Activated T-cell treated with anti-CD3 and anti-CD28 coated beads for 4 hours (primary cell): ENCODE results near the gene TDP1.

Source experiments
- DNase-seq: peaks from one replicate; pipeline ENCODE4 v3.0.0-alpha.2; 2020

Gene TDP1

DNA sequence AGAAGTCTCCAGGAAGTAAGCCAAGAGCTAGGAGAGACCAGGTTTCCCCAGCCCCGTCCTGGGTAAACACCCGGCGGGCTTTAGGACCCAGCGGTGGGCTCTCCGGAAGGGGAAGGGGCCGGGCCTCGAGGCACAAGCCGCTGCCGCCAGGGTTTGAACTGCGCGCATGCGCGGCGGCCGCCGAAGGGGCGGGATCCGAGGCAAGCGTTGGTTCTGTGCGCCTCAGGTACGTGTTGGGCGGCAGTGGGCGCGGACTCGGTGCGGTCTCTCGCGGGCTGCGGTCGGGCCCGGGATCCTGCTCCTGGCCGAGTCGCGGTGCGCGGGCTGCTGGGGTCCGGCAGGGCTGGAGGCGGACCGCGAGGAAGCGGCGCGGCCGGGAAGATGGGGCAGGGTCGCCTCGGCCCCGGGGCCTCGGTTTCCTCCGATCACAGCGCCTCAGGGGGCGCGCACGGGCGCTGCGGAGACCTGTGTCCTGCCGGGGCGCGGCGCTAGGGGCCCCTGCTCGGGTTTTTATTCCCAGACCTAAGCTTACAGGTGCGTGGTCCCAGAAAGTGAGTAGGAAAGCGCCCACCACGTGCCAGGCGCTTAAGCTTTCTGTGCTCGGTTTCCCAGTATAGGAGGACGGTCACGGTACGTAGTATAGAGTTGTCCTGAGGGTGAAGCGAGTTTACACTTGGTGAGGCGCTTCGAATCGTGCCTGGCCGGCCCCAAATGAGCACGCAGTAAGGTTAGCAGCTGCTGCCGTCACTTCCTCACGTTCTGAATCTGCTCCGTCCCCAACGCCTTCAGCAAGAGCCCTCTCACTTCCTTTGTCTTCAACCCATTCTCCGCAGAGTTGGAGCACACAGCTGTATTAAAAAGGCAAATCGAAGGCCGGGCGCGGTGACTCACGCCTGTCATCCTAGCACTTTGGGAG, at the start of gene TDP1:
TDP1 (plus strand) TSS at position 183 of the 916 bp plus-strand sequence. CDS start 7,188 bp downstream, outside the sequence.
- DNase-seq = peak; percentile 94

DNA sequence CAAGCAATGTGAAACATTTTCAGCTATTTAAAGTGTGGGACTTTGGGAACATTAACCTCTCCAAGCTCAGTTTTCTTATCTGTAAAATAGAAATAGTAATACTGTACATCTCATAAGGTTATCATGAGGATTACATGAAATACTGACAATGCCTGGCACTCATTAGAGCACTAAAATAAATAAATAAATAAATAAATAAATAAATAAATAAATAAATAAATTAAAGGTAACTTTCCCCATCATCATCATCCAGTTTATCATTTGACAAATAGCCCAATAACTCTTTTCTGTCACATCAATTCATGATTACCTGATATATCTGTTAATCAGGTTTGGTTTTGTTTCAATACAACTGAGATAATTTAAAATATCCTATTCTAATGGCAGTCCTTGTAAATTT, 49.7 kb upstream of the TDP1 start:
- DNase-seq = no peak

DNA sequence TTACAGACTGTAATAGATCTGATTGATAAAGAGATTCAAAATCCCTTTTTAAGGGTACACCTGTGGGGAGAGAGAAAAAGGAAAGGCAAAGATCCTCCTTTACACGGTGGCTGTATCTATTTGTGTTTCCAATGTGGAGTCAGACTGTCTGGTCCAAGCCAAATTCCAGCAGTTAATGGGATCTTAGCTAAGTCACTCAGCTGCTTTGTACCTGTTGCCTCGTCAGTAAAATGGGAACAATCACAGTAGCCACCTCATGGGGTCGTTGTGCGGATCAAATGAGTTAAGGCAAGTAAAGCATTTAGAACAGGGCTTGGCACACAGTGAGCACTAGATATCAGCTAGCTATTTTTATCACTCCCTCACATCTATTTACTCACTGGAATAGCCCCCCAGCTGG, 48.1 kb upstream of the TDP1 start:
- DNase-seq = no peak

DNA sequence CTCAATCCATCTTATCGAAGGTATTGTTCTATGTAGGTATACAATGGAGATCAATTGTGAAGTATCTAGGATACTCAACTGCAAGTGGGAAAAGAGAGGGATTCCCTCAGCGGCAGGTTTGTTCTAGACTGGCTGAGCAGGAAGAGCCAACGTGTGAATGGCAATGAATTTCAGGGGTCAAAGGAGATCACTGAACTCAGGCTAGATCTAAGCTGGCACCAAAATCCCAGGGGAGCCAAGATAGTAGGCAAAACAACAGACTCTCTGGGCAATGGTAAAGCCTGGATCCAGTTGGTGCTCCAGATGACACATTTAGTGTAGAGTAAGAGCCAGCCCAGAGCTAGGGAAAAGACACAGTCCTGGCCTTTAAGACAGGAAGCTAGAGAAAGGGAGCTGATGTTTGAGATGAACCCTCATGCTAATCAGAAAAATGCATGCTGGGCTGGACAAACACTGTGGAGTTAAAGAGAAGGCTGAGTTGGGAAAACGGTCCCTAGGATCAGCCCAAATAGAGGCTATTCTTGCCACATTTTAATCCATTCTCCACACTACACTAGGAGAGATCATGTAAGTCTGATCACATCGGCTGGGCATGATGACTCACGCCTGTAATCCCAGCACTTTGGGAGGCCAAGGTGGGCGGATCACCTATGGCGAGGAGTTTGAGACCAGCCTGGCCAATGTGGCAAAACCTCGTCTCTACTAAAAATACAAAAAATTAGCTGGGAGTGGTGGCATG, 46.8 kb upstream of the TDP1 start:
- DNase-seq = no peak

DNA sequence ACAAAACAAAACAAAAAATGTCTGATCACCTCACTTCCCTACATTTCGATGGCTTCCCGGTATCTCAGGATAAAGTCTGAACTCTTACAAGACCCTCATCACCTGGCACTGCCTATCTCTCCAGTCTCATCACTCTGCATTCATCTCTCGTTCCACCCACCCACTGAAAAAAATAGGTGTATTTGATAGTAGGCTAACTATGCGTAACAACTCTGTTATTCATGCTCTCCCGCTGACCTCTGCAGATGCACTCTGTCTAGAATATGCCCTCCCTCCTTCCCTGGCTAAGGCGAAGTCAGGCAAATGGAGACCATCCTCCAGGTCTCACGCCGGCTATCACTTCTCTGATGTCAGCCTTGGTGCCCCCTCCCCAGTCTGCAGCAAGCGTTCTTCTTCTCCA, 46.1 kb upstream of the TDP1 start:
- no peak for DNase-seq

DNA sequence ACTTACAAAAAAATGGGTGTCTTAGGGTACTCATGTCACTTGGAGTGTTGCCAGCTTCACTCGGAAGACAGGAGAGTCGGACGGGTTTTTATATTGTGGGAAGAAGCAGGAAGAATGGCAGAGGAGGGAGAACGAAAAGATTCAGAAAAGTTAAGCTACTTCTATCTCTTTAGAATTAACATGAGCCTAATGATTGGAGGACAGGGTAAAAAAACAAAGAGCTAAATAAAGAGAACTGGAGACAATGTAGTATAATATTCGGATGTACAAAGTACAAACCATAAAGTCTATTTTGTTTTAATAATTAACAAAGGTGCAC, 45.1 kb upstream of the TDP1 start:
- DNase-seq = no peak

DNA sequence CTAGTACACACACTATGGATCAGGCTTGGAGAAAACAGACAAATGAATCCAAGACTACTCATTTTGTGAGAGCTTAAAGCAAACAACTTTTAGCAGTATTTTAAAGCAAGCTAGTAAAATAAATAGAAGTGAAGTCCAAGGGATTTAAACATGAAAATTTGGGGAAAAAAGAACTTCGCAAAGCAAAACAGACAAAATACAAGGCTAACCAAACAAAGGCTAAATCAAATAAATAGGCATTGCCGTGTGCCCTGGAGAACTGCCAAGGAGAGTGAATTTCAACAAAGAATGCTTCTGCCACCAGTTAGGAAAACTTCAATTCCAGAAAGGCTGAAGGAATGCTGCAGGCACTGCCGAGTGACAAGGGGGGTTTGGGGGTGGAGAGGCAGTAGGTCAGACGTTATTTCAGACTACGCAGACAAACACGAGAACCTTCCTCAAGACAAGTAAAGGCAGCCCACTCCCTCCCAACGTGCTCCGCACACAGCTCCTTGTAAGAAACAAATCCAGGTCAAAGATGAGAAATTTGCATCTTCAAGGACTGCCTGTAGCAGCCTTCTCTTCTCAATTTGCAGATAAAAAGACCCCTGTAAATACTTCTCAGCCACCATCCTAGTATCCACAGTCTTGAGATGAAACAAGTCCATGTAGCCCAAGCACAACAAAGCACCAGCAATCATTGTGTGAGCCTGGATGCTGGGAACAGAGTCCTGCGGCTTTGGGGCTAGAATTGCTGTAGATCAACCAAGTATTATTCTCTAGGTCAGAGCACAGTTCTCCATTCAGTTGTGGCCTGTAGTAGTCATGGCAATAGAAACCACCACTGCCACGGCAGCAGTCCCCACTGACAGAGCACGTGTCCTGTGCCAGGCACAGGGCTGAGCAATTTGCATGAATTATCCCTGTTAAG, 44.5 kb upstream of the TDP1 start:
- no peak for DNase-seq

DNA sequence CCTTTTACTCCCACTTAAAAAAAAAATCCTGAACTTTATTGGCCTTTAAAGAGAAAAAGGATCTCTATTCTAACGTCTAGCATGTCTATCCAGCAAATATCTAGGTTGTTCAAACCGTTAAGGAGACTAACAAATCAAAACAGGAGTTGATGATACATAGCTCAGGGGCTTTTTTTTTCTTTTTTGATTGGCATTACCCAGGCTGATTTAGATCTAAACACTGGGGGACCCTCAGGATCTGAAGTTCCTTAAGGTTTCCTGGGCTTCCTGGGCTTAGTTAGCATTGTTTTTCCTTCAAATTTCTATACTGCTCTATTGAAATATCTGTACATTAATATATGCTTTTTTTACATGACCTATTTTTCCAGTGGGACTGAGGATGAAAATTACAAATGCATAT, 43.5 kb upstream of the TDP1 start:
- DNase-seq = no peak

DNA sequence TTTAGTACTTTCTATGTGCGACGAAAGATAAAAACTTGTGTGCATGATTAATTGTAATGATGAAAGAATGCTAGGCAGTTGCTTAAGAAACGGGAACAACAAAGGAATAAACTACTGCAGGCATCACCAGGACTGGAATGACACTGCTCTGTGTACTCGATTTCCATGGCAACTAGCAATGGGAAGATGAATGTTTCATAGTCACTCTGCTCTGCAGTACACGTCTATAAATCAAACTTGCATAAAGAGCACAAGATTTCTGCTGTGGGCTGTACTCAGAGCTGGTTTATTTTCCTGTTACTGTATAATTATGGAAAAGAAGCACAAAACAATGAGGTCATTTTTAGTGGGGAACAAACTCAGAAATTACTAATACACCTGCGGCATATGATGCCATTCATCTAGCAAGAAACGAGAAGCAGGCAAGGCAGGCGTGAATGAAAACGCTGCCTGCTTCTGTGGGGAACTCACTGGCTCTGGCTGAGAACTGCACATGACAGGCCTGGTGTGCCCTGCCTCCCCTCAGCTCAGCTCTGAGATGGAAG, 43.0 kb upstream of the TDP1 start:
- DNase-seq = no peak

DNA sequence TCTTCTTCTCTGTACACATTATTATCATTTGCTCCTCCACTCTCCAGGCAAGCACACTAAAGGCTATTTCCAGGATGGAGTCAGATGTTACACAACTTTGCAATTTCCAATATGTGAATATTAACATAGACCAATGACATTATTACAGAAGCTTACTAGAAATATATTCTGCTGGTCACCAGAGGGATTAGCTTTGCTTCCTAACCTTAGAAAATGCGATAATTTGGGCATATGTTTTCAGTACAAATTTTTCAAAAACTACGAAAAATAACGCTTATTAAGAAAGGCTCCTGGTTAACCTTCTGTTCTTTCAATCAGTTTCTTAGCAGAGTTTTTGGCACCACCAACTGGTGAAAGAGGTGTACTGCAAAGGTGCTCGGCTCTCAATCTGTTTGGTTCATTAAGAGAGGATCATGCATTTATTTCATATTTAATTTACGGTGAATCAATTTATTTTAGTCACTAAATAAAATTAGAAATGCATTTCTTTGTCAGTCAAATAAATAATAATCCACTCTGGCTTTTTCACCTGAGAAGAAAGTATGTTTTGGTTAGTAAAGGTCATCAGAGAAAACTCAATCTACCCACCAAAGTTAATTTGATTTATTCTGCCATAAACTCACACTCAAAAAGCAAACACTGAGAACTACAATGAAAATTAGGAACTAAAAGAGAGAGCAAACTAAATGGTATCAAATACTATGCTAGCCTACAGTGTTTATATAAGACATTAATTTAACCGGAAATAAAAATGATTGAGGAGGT, 40.4 kb upstream of the TDP1 start:
- peak; percentile 58 for DNase-seq

DNA sequence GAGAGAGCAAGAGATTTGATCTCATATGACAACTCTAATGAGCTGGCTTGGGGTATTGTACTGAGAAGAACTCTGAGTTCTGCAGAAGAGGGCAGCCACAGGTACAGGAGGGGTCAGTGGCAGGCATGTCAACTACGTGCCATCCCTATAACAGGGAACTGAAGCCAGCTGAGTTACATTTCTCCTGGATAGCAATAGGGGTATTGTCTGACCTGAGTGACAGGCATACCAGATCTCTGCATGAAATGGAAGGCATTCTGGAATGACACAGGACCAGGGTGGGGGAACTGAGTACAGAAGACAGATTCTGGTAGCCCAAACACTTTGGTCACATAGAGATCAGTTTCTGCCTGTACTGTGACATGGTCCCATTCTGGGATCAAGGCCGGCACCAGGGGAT, 37.0 kb upstream of the TDP1 start:
- DNase-seq = no peak

DNA sequence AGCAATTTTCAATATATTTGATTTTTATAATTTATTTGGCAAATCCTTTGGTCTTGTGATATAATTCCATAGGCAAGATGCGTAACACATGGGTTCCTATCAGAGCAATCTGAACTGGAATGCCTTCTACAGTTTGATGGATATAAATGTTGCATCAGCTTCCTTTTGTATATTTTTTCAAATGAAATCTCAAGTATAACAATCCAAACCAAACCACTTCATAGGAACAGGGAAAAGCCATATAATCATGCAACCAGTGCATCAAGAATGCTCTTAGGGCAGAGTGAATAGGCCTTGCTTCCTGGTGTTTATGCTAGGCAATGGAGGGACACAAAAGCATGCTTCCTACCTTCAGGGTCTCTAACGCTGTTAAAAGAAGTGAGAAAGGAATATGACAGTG, 35.7 kb upstream of the TDP1 start:
- no peak for DNase-seq

DNA sequence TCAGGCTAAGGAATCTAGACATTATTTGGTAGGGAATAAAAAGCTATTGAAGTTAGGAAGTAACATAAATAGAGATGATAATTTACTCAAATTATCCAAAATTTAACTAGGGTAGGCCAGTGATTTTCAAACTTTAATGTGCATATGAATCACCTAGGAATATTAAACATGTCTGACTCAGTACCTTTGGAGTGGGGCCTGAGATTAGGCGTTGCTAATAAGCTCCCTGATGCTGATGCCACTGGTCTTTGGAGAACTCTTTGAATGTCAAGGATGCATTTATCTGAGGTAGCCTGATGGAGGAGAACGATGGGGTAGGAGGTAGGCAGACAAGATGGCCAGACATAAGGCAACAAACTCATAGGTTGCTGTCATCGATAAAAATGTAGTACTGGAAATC, 34.4 kb upstream of the TDP1 start:
- DNase-seq = no peak

DNA sequence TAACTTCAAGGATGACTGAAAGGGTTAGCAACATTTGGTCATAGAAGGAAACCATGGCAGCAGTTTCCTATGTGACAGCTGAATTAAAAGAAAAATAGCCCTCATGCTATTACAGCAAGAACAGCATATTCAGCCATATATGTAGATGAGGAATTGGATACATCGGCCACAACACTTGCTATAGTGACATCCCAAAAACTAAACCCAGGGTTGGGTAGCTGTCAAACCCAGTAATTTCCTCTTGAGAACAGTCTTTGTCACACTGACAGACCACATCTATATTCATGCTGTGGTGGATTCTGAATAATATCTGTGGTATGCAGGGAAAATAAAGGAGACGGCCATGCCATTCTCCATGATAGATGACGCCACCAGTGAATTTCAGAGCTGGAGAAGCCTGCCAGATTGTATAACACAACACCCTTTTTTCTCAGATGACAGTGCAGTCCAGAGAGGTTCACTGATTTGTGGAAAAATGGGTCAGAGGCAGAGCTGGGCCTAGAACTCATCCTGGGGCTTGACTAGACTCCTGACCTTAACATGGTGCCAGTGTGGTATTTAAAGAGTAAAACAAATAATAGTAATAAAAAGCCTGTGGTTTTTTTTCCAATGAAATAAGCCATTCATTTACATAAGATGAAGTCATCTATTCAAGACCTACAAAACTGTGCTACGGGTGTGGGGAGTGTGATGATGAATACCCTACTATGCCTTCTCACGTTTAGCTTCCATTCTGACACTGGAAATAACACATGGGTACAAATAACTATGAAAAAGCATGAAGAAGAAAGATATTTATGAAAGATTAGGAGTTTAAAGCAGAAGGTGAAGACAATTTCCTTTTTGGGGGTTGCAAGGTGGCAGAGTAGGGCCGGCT, 33.5 kb upstream of the TDP1 start:
- DNase-seq = no peak

DNA sequence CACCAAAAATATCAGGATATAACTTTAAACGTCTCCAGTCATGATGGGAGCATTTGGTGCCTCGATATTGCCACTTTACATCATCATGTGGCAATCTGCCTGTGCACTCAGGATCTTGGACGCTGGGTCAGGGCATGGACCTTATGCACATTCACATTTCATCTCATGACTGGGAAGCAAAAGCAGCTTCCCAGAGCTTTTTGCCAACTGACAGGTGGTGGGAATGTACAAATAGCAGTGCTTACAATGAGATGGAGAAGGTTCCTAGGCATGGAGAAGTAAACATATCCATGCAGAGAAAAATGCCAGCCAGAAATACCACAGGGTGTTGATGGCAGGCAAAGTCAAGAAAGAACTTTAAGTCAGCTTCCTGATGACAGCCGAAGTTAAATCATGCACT, 31.5 kb upstream of the TDP1 start:
- no peak for DNase-seq

DNA sequence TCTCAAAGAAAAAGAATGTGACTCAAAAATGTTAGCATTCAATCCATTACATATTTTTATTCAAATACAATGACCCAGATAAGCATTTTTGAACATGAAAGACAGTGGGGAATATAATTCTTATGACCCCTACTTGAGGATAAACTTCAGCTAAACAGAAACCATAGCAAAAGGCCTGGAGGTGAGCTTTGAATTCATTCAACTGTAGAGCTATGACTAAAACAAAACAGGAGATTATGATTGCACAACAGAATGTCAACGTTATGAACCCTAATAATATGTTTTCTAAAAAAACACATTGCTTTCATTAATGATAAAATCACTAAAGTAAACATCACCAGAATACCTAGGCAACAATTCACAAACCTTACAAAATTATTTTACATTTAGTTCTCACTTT, 29.0 kb upstream of the TDP1 start:
- no peak for DNase-seq

DNA sequence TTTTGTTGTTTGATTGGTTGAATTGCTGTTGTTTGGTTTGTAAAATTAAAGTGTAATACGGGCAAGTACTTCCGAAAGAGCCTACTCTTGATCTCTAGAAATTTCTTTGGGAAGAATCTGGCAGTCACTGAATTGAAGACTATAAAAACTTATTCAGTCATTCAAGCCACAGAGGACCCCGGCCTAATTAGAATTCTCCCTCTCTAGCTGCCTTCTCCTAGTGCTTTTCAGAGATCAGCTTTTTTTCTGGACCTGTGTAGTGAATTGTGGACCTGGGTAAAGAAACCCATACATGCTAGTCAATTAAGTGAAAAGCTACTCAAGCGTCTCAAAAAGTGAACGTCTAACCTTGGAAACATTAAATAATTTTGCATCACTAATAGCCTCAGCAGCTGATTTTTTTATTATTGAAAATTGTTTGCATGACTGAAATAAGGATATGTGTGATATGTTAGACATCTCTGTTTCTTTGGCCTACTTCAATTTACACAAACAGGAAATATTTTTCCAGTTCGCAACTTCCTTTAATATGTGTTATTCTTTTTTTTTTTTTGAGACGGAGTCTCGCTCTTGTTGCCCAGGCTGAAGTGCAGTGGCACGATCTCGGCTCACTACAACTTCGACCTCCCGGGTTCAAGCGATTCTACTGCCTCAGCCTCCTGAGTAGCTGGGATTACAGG, 28.4 kb upstream of the TDP1 start:
- DNase-seq = no peak

DNA sequence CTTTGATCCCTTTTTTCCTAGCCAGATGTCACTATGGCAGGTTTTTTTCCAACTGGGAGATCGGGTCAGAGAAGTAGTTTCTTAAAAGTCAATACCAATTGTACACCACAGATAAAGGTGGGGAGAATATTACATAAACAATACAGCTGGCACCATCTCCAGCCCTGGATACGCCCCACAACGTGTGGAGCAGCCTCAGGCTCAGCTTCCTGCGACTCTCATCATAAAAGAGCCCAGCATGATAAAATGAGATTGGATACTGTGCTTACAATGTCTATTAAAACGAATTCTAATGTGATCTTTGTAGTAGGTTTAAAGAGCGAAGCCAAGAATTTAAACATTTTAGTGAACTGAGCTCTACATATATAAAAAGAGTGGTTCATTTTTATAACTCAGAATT, 22.7 kb upstream of the TDP1 start:
- no peak for DNase-seq

DNA sequence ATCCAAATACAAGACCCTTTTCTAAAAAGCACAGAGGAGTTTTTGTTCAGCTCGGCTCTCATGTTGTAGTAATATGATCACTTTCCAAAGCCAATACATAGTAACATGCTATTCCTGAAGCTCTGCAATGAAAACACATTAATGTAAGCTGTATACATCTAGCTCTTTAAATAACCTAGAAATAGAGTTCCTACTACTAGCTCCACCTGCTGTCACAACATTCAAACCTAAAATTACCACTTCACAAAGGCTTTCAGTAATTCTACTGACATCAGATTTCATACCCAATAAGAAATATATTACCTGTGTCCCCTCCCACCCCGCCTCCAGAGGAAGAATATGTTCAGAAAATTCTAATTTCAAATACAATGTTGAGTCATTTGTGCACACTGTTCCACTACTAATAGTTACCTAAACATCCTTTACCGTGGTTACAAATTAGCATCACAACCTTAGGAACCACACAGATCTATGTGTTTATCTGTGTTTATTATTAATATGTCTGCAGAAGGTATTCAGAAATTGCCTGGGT, 19.0 kb upstream of the TDP1 start:
- no peak for DNase-seq

DNA sequence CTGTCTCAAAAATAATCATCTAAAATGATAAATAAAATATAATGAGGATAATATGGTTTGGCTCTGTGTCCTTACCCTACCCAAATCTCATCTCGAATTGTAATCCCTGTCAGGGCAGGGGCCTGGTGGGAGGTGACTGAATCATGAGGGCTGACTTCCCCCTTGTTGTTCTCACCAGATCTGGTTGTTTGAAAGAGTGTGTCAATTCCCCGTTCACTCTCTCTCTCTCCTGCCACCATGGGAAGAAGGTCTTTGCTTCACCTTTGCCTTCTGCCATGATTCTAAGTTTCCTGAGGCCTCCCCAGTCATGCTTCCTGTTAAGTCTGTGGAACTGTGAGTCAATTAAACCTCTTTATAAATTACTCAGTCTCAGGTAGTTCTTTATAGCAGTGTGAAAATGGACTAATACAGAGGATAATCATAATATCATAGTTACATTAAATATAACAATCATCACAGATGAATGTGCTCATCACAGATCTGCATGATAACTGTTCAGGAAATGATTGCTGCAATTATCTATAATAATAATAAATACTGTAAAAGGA, 13.8 kb upstream of the TDP1 start:
- DNase-seq = no peak
